Omental fat pad (tissue), 4 donors: ENCODE results near the gene CTAG1A. TPM values are rescaled to one million over a fixed set of nuclear protein-coding genes. Genes with fewer than 3 reads are reported as not detected.
"Not testable (repeated sequence)": the region's sequence is repeated elsewhere in the genome, so short reads cannot be mapped to it uniquely, and the experiment has no call there.

Source experiments
- ATAC-seq: fragments of 150-250 bp; one replicate; pipeline ENCODE4 v1.9.1; 2016; ENCODE audit warnings: mild to moderate bottlenecking, moderate library complexity; ENCODE audit not compliant: low FRiP score
- DNase-seq: peaks from one replicate; pipeline ENCODE4 v3.0.0-alpha.2; 2019; ENCODE audit warnings: low spot score
- total RNA-seq, 4 donors: library from RNA; depleted of rRNA; stranded (reverse); fragments of >200 nt; gene quantifications; one replicate each; pipeline ENCODE4 v1.1.0, GENCODE V29; 2016
- TF ChIP-seq, protein P1 (sequence below), 3 donors: fragments of 450-650 bp; IDR thresholded peaks; one replicate each; pipeline ENCODE4 v1.5.1; 2016 to 2017; ENCODE audit warnings: antibody characterized with exemption in 3 of 3, mild to moderate bottlenecking in 3 of 3, moderate library complexity in 2 of 3

CTAG1A gene
- total RNA-seq, 4 donors from 2014 or later = not detected

GRCh38 chrX:154560326-154560725, 24.6 kb upstream of the CTAG1A start:
- peak; percentile 9 for ATAC-seq

GRCh38 chrX:154562295-154562694, 22.6 kb upstream of the CTAG1A start:
- DNase-seq, ATAC-seq: not testable (repeated sequence)

More at GRCh38 chrX:154560326-154560725, 24.6 kb upstream of the CTAG1A start:
- not testable (repeated sequence) for DNase-seq

GRCh38 chrX:154570361-154570760, 14.6 kb upstream of the CTAG1A start:
- ATAC-seq, DNase-seq: not testable (repeated sequence)

GRCh38 chrX:154573061-154573460, 11.9 kb upstream of the CTAG1A start:
- not testable (repeated sequence) for ATAC-seq, DNase-seq

GRCh38 chrX:154575076-154575475, 9.9 kb upstream of the CTAG1A start:
- ATAC-seq = peak; percentile 17
- DNase-seq = not testable (repeated sequence)

DNA sequence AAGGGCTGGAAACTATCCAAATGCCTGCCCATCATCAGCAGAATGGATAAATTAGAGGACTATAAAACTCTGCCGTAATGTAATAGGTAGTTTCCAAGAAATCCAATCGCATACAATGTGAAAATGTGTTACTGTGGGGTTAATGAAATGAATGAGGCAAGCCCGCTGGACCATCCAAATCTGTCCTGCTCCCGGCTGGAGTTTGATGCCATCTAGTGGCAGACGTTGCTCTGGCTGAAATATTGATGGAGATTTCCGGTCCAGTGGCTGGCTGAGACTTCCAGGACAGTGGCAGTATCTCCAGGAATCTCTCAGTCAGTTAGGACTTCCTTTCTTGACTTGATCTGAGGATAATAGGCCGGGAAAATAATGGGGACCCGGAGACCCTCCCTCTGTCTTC, 1.9 kb upstream of the CTAG1A start:
- DNase-seq = not testable (repeated sequence)
- peak; percentile 45 for ATAC-seq

DNA sequence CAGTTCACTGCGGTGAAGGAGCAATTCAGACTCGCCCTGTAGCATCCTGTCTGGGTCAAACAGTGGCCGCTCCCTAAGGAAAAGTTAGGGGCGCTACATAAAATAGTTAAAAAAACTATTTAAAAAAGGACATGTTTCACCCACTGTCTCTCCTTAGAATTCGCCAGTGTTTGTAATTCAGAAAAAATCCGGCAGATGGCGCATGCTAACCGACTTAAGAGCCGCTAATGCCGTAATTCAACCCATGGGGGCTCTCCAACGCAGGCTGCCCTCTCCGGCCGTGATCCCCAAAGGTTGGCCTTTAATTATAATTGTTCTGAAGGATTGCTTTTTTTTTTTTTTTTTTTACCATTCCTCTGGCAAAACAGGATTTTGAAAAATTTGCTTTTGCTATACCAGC, 5.5 kb downstream of the CTAG1A start:
- not testable (repeated sequence) for DNase-seq, ATAC-seq

DNA sequence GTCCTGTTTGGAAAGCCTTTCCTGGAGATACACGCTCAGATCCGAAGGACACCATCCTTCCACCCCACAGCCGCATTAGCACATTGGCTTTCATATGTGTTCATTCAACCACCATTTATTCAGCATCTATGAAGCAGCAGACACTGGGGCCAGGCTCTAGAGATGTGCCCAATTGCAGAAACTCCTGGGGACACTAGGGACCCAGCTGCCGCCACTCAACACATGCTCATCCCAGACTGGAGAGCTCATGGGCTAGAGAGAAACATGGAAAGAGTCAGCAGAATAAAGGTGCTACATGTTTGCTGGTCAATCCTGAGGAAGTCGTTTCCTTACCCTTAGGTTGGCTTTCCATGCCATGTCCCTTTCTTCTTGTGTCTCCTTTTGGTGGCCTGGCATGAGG, 7.6 kb downstream of the CTAG1A start:
- DNase-seq (no peak), ATAC-seq (no peak)
- TF ChIP-seq, protein P1, sequence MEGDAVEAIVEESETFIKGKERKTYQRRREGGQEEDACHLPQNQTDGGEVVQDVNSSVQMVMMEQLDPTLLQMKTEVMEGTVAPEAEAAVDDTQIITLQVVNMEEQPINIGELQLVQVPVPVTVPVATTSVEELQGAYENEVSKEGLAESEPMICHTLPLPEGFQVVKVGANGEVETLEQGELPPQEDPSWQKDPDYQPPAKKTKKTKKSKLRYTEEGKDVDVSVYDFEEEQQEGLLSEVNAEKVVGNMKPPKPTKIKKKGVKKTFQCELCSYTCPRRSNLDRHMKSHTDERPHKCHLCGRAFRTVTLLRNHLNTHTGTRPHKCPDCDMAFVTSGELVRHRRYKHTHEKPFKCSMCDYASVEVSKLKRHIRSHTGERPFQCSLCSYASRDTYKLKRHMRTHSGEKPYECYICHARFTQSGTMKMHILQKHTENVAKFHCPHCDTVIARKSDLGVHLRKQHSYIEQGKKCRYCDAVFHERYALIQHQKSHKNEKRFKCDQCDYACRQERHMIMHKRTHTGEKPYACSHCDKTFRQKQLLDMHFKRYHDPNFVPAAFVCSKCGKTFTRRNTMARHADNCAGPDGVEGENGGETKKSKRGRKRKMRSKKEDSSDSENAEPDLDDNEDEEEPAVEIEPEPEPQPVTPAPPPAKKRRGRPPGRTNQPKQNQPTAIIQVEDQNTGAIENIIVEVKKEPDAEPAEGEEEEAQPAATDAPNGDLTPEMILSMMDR (IDR thresholded peaks at IDR 0.05) = no peak

DNA sequence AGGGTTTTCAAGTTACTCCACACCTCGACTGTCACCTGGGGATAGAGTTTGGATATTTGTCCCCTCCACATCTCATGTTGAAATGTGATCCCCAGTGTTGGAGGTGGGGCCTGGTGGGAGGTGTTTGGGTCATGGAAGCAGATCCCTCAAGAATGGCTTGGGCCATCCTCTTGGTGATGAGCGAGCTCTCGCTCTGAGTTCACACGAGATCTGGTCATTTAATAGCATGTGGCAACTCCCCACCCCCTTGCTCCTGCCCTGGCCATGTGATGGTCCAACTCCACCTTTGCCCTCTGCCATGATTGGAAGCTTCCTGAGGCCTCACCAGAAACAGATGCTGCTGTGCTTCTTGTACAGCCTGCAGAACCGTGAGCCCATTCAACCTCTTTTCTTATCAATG, 8.3 kb downstream of the CTAG1A start:
- DNase-seq (no peak), ATAC-seq (no peak)
- TF ChIP-seq, protein P1 (IDR thresholded peaks at IDR 0.05) = no peak

- TF ChIP-seq, protein P1 (IDR thresholded peaks at IDR 0.05) = no peak
- ATAC-seq (no peak), DNase-seq (no peak)
Observed at GRCh38 chrX:154594491-154594890, 9.6 kb downstream of the CTAG1A start.

DNA sequence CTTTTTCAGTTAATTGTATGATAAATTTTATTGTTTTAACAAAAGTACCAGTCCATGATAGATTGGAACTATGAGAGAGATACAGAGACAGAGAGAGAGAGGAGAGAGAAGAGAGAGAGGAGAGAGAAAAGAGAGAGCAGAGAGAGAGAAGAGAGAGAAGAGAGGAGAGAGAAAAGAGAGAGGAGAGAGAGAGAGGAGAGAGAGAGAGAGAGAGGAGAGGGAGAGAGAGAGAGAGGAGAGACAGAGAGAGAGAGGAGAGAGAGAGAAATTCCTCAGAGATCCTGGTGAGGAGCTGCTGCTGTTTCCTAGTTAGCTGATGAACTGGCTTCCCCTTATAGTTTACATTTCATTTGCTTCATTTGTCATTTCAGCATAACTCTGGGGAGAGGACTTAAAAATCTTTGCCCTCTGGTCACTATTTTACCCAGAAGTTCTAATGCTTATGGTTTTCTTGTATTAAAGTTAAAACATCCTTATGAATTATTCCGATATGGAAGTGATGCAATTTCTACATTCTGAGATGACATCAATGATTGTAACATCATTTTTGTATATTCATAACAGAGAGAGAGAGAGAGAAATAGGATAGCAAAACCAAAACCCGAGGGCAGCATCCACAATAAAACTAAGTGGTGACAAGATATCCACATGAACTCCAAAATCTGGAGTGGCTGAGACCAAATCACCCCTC, 10.8 kb downstream of the CTAG1A start:
- DNase-seq (no peak), ATAC-seq (no peak)
- TF ChIP-seq, protein P1 (IDR thresholded peaks at IDR 0.05) = no peak
